Liver (tissue), 3 donors: ENCODE data around the gene RASEF.

Experiments used
- CTCF ChIP-seq: fragments of 150-350 bp; IDR thresholded peaks from 2 replicates; pipeline ENCODE4 v1.5.1; 2017; ENCODE audit warnings: improper control_type of control experiment, low read depth, low read length; ENCODE audit not compliant: missing input control
- FOXA1 ChIP-seq: IDR thresholded peaks from 2 replicates; pipeline ENCODE4 v1.6.1; 2016; ENCODE audit warnings: antibody characterized with exemption
- JUND ChIP-seq, 2 donors: IDR thresholded peaks; 2 replicates each; pipeline ENCODE4 v1.6.1; 2016; ENCODE audit warnings: antibody characterized with exemption in 2 of 2
- MAX ChIP-seq: IDR thresholded peaks from 2 replicates; pipeline ENCODE4 v1.6.1; 2016; ENCODE audit warnings: antibody characterized with exemption
- RAD21 ChIP-seq, 2 donors: IDR thresholded peaks; 2 replicates each; pipeline ENCODE4 v1.6.1; 2016; ENCODE audit warnings: antibody characterized with exemption in 2 of 2, mild to moderate bottlenecking in 2 of 2
- RXRA ChIP-seq, 2 donors: IDR thresholded peaks; 2 replicates each; pipeline ENCODE4 v1.6.1; 2017 to 2018; ENCODE audit warnings: antibody characterized with exemption in 2 of 2, mild to moderate bottlenecking in 1 of 2
- TAF1 ChIP-seq: conservative IDR thresholded peaks from 2 replicates; pipeline ENCODE4 v1.6.1; 2016; ENCODE audit warnings: antibody characterized with exemption, mild to moderate bottlenecking
- YY1 ChIP-seq: IDR thresholded peaks from 2 replicates; pipeline ENCODE4 v1.6.1; 2016; ENCODE audit warnings: antibody characterized with exemption, mild to moderate bottlenecking
- donor health status: healthy.
- donor health status: healthy.

- TF ChIP-seq CTCF (no peak), YY1 (no peak), JUND (IDR thresholded peaks at IDR 0.05) (no peak), MAX (no peak), TAF1 (no peak), RXRA (IDR thresholded peaks at IDR 0.05) (no peak), RAD21 (IDR thresholded peaks at IDR 0.05) (no peak), FOXA1 (no peak)
Measured at GRCh38 chr9:83039303-83039702, 23.6 kb downstream of the RASEF start.
